GM19397 (cell line): ENCODE results near the gene ZNF555.
"Not testable (repeated sequence)": the region's sequence is repeated elsewhere in the genome, so short reads cannot be mapped to it uniquely, and the experiment has no call there.

ENCODE experiments used
- ATAC-seq: cut with Tn5 transposase; IDR thresholded peaks from one replicate; pipeline ENCODE4 v1.9.1; 2021; ENCODE audit warnings: mild to moderate bottlenecking, moderate library complexity; ENCODE audit not compliant: unreplicated experiment

ZNF555 gene

GRCh38 chr19:2806736-2807378, 34.4 kb upstream of the ZNF555 start:
- no peak for ATAC-seq

- ATAC-seq = no peak
Measured at GRCh38 chr19:2807379-2808128, 33.7 kb upstream of the ZNF555 start.

GRCh38 chr19:2808129-2808941, 32.9 kb upstream of the ZNF555 start:
- ATAC-seq = no peak

DNA sequence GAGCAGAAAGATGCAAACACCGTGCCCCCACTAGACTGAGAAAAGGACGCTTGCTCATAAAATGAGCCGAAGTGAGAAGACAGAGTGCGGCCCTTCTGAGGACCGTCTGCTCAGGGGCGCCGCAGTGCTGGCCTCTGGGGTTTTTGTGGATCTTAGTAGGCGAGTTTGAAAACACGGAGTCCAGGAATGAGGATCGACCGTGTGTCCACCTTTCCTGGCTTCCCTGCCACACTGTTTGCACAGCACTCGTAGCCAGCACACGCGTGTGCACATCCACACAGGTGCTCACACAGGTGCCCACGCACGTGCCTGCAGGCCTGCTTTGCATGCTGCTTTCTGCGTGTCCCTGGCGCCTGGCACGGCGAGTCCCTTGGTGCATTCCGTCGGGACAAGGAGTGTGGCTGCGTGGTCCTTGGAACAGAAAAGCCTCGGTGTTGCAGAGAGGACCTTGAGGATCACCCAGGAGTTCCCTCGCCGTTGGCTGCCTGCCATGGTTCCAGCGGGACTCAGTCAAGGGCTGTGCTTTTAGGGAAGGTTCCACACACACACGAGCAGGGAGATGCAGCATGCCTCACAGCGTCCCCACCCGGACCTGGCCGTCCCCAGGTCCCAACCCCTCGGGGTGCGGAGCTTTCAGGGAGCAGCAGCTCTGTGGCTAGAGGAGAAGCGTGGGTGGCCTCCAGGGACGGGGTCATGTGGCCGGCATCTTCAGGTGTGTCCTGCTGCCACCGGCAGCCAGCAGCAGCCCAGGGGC, 31.7 kb upstream of the ZNF555 start:
- ATAC-seq = no peak

DNA sequence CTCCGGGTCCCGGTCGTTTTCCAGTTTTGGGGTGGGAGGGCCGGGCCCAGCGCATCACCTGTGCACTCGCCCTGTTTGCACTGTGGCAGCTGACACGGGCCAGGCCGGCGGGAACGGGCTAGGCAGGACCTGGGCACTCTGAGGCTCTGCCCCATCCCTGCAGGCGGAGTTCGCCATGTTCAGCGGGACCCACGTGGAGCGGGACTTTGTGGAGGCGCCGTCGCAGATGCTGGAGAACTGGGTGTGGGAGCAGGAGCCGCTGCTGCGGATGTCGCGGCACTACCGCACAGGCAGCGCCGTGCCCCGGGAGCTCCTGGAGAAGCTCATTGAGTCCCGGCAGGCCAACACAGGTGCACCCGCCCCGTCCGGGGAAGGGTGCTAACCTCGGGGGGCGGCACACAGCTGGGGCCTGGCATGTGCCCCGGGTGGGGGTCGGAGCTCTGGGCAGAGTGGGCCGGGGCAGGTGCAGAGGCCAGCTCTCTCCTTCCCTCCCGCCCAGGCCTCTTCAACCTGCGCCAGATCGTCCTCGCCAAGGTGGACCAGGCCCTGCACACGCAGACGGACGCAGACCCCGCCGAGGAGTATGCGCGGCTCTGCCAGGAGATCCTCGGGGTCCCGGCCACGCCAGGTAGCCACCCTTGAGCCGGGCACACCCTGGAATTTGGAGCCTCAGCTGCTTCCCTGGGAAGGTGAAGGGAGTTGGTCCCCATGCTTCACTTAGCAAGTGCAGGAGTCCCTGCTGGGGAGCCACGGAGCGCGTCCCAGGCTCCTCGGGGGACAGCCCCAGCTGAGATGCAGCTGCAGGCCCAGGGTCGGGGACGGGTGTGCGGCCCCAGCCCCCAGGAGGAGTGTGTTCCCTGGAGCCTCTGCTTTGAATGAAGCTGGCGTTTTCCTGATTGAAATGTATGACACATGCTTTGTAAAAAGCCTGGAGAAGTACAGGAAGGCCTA, 30.9 kb upstream of the ZNF555 start:
- no peak for ATAC-seq

GRCh38 chr19:2811221-2811722, 30.0 kb upstream of the ZNF555 start:
- no peak for ATAC-seq

GRCh38 chr19:2811735-2812413, 29.4 kb upstream of the ZNF555 start:
- ATAC-seq = no peak

GRCh38 chr19:2812414-2813234, 28.7 kb upstream of the ZNF555 start:
- no peak for ATAC-seq

- no peak for ATAC-seq
Measured at GRCh38 chr19:2813235-2814160, 27.8 kb upstream of the ZNF555 start.

DNA sequence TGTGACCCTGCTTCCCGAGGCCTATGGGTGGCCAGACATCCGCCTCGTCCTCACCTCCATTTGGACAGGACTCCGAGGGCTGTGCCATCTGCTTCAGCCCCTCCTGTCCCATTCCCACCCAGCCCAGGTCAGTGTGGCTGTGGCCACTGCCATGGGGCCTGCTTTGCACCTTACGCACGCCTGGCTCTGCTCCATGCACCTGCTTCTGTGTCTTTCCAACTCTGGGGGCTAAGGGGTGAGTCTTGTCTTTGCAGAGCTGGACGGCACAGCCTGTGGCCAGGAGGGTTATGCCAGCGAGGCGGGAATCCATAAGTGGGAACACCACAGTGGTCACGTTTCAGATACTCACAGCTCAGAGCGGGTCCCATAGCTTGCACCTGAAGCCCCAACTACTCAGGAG, 26.8 kb upstream of the ZNF555 start:
- ATAC-seq = no peak

GRCh38 chr19:2815191-2815614, 26.1 kb upstream of the ZNF555 start:
- no peak for ATAC-seq

- ATAC-seq = no peak
Measured at GRCh38 chr19:2815923-2816322, 25.4 kb upstream of the ZNF555 start.

- no peak for ATAC-seq
Measured at GRCh38 chr19:2816641-2817040, 24.6 kb upstream of the ZNF555 start.

DNA sequence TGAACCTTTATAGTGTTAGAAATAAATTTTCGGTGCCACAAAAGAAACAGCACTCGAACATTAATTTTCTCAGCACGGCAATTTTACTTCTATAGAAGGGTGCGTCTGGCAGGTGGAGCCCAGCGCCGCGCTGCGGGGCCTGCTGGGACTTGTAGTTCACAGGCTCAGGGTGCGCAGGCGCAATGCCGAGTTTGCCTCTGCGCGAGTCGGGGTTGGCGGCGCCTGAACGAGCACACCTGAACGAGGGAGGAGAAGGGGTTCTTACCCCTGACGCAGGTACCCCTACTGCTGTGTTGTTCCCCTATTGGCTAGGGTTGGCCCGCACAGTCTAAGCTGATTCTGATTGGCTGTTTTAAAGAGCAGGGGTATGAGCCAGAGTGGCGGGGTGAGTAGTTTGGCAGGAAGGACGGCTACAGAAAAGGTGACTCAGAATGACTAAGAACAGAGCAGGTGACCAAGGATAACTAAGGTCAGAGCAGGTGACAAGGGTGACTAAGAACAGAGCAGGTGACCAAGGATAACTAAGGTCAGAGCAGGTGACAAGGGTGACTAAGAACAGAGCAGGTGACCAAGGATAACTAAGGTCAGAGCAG, 23.9 kb upstream of the ZNF555 start:
- not testable (repeated sequence) for ATAC-seq

GRCh38 chr19:2819540-2820111, 21.6 kb upstream of the ZNF555 start, which contains the start of gene ZNF554:
Gene ZNF554 (plus strand): TSS chr19:2819868. CDS start chr19:2820072, 204 bp downstream.
- ATAC-seq = peak; percentile 91

- ATAC-seq = no peak
Measured at GRCh38 chr19:2820112-2820702, 21.1 kb upstream of the ZNF555 start.
